ENCODE measurements around the gene OSTF1.

DNA sequence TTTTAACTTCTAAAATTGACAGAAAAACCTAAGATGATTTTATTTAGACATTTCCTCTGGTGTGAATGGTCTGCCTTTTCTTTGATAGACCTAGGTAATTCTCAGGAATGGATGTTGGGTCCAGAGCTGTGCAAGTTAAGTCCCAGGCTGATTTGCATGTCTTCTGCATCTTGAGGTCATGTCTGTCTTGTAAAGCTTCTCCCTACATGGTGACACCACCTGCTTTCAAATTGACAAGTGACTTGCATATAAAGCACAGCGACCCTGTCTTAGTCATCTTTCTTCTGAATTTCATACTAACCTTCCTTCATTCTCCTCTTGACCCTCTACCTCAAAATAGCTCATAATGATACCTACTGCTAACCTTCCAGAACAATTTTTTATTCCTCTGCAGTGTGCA, 29.2 kb downstream of the OSTF1 start:
- TF ChIP-seq CTCF (IDR thresholded peaks at IDR 0.05) (no peak), POLR2AphosphoS5 (IDR thresholded peaks at IDR 0.05) (no peak)

Measured in esophagus muscularis mucosa (tissue), 3 donors.